HAP-1 (cell line): ENCODE measurements around the gene LRRN1.
A peak's percentile ranks its signal among the peaks of the same experiment; 100 is the strongest.

Experiments used
- DNase-seq, 2 experiments: peaks; one replicate each; pipeline ENCODE4 v3.0.0-alpha.2; 2016 to 2020; ENCODE audit warnings: low spot score in 2 of 2
- H3K27me3 ChIP-seq: fragments of 250-450 bp; sonication (Bioruptor Pico); 2 replicates; pipeline ENCODE4 v1.5.1; 2020; ENCODE audit warnings: low read depth, mild to moderate bottlenecking, moderate library complexity
- H3K36me3 ChIP-seq: fragments of 250-450 bp; sonication (Bioruptor Pico); replicated peaks from 2 replicates; pipeline ENCODE4 v1.5.1; 2020; ENCODE audit warnings: mild to moderate bottlenecking
- H3K4me1 ChIP-seq: fragments of 250-450 bp; sonication (Bioruptor Pico); 2 replicates; pipeline ENCODE4 v1.5.1; 2020; ENCODE audit warnings: mild to moderate bottlenecking
- H3K4me3 ChIP-seq: fragments of 250-450 bp; sonication (Bioruptor Pico); 2 replicates; pipeline ENCODE4 v1.5.1; 2020; ENCODE audit warnings: mild to moderate bottlenecking, moderate library complexity
- H3K9me3 ChIP-seq: fragments of 250-450 bp; sonication (Bioruptor Pico); 2 replicates; pipeline ENCODE4 v1.5.1; 2020; ENCODE audit warnings: mild to moderate bottlenecking, moderate library complexity
- in situ Hi-C: fragments of 300-500 bp; cut with MboI; formaldehyde crosslinking; loops from 3 replicates; pipeline ENCODE4 v1.14.3; 2020; ENCODE audit warnings: low sequenced_read_pairs, inconsistent platforms, mixed read lengths

Gene LRRN1

DNA sequence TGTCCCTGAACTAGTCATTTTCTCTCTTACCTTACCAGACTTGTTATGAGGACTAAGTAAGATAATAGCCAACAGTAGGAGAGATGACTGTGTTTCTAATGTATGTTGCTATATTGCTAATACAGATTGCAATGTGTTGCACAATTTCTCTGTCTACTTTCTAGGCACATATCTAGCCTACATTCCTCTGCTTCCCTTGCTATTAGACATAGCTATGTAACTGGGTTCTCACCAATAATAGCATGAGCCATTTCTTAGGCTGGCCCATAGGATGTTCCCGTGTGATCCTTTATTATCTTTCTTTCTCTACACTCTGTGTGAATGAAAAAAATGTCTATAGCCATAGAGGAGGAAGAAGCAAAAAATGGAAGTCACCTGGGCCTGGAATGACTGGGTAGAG is 6.8 kb upstream of the LRRN1 start:
- no peaks in the 10 kb centered on the region for H3K9me3 ChIP-seq
- H3K4me3 ChIP-seq = no peak overlapping the region
- H3K4me1 ChIP-seq = no peaks in the 10 kb centered on the region
- in situ Hi-C loops = no loop called here
- DNase-seq = no peak
- no peaks in the 10 kb centered on the region for H3K27me3 ChIP-seq
- H3K36me3 ChIP-seq = no peaks in the 10 kb centered on the region

DNA sequence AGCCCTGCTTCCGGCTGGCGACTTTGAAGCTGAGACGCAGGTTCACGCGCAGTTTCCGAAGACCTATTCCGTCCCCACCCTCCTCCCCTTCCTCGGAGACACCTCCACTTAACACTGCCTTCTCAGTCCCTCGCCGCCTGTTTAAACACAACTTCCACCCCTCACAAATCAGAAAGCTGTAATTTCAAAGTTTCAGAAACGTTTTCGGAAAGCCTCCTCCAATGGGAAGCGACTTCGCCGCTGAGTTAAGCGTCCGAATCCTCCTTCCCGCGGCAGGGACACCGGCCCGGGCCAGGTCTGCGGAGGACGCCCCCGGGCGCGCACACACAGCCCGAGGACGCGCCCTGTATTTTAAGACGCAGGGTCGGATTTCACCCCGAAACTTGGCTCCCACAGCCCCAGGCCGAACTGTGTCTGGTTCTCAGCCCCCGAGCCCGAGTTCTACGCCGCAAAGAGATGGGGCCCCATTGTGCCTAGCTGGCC is 559 bp upstream of the LRRN1 start:
- Histone ChIP-seq H3K27me3 (no peaks in the 10 kb centered on the region), H3K4me3 (peak overlapping the region; percentile 42), H3K36me3 (no peaks in the 10 kb centered on the region), H3K4me1 (peaks cover 19% of the 10 kb centered on the region), H3K9me3 (no peaks in the 10 kb centered on the region)
- DNase-seq = peak; percentile 33 to 54
- in situ Hi-C loops = no loop called here

DNA sequence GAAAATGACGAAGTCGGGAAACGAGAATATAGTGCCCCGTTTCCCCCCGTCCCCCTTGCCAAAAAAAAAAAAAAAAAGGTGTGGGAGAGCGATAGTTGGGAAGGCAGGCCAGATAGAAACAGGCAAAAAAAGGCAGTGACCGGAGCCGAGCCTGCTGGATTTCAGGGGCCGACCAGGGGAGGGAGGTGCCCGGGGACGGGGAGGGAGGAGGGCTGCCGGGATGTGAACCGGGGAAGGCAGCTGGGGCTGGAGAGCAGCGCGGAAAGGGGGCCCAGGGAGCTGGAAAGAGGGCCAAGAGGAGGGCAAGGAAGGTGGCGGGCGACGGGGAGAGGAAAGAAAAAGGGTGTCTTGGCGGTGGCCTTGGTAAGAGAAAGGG is 837 bp downstream of the LRRN1 start:
- H3K36me3 ChIP-seq = no peaks in the 10 kb centered on the region
- peaks cover 33% of the 10 kb centered on the region for H3K4me1 ChIP-seq

DNA sequence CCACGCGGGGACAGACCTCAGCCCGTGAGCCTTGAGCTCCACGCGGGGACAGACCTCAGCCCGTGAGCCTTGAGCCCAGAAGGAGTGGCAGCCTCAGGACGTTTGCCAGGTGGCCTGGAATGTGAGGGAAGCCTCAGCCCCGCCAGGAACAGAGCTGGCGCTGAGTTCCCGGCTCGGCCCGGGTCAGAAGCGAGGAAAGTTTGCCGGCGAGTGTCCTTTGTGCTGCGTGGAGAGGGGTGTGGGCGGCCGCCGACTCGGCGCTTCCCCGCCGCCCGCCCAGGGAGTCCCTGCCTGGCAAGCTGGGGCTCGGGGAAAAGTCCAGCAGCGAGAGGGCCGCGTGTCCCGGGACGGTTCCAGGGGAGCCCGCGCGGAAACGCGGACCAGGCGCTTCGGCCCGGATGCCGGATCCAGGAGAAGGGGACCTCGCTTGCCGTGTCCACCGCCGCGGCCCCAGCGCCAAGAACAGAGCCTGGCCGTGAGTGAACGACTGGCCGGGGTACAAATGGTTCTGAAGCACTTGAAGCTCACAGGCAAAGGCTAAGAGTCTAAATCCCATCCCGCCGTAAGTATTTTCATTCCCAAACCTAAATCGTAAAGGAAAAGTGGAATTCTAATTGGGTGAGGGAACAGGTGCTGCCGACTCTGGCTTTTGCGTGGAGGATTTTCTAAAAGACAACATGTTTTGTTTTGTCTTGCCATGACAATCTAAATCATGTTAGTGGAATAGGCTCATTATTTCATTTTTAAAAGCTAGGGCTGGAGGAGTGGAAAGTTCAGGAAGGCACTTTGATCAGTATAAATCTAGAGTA is 1.7 kb downstream of the LRRN1 start:
- Histone ChIP-seq H3K36me3 (no peaks in the 10 kb centered on the region), H3K9me3 (no peaks in the 10 kb centered on the region), H3K4me1 (peaks cover 33% of the 10 kb centered on the region), H3K27me3 (no peaks in the 10 kb centered on the region), H3K4me3 (peak overlapping the region; percentile 57)
- in situ Hi-C loops = loop anchor here (25.0 kb wide), 2 partner anchors 486 to 614 kb away; partner anchors contain the start of gene CRBN
- peak; percentile 8 to 57 for DNase-seq

More for the DNA sequence above, 837 bp downstream of the LRRN1 start:
- in situ Hi-C loops = loop anchor here (25.0 kb wide), 2 partner anchors 487 to 613 kb away; partner anchors contain the start of gene CRBN
- H3K9me3 ChIP-seq = no peaks in the 10 kb centered on the region
- DNase-seq = peak; percentile 5 to 63
- peak overlapping the region; percentile 57 for H3K4me3 ChIP-seq
- H3K27me3 ChIP-seq = no peaks in the 10 kb centered on the region

DNA sequence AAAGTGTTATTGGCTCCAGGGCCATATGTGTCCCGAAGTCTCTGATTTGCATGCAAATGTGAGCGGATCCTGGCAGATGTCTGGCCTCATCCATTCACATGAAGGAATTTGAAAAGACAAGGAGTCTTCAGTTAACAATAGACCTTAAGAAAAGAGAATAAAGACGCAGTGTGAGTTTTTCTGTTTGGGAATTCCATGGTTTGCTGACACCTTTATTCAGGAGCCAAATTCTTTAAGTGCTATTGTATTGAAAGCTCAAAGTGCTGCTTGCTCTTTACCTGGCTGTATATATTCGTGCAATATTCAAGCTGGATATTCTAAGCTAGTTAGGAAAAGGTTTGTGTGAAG is 2.2 kb downstream of the LRRN1 start:
- peak; percentile 75 to 96 for DNase-seq
- H3K4me3 ChIP-seq = peak overlapping the region; percentile 57

DNA sequence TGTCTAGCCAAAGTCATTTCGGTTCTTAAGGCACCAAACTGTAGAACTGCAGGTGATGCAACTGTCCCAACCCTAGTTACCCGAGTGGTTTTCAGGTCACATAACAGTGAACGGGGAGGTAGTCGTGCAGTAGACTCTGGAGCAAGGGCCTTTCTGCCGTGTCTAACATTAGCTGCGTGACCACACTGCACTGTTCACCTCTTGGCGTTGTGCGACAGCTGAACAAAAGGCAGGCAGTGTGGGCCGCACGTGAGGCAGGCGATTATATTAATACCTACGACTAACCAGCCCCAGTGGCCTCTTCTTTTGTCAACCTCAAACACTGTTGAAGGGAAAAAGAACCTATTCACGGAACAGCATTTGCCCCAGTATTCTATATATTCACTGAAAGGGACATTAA is 2.8 kb downstream of the LRRN1 start:
- in situ Hi-C loops = loop anchor here (25.0 kb wide), 2 partner anchors 485 to 615 kb away; partner anchors contain the start of gene CRBN
- peaks cover 33% of the 10 kb centered on the region for H3K4me1 ChIP-seq
- peak; percentile 74 to 78 for DNase-seq
- no peaks in the 10 kb centered on the region for H3K36me3 ChIP-seq
- no peaks in the 10 kb centered on the region for H3K9me3 ChIP-seq
- H3K27me3 ChIP-seq = no peaks in the 10 kb centered on the region
- peak overlapping the region; percentile 57 for H3K4me3 ChIP-seq

More for the DNA sequence above, 2.2 kb downstream of the LRRN1 start:
- Histone ChIP-seq H3K9me3 (no peaks in the 10 kb centered on the region), H3K4me1 (peaks cover 33% of the 10 kb centered on the region), H3K36me3 (no peaks in the 10 kb centered on the region), H3K27me3 (no peaks in the 10 kb centered on the region)
- in situ Hi-C loops = loop anchor here (25.0 kb wide), 2 partner anchors 486 to 614 kb away; partner anchors contain the start of gene CRBN

DNA sequence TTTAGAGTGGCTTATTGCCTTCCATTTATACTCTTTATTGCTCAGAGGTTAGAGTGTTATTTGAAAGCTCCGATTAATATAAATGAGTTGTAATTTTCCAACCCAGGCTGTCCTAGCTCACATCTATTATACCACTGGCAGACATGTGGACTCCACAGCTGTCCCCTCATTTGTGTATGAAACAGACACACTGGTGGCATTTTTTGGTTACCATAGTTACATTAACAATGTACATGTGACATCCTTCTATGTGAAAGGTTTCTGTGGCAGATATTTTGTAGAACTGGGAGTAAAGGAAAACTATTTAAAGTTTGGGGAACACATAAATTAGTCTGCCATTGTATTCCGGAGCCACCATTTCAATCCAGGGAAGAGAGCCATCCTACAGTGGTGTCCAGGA is 5.3 kb downstream of the LRRN1 start:
- peak in 1 of 2 experiments; percentile 14 for DNase-seq
- no peaks in the 10 kb centered on the region for H3K27me3 ChIP-seq
- no peak overlapping the region for H3K4me3 ChIP-seq
- in situ Hi-C loops = loop anchor here (25.0 kb wide), 2 partner anchors 483 to 617 kb away; partner anchors contain the start of gene CRBN
- no peaks in the 10 kb centered on the region; the same call in 1 of the 2 replicates for H3K36me3 ChIP-seq
- H3K4me1 ChIP-seq = peaks cover 33% of the 10 kb centered on the region
- no peaks in the 10 kb centered on the region for H3K9me3 ChIP-seq

DNA sequence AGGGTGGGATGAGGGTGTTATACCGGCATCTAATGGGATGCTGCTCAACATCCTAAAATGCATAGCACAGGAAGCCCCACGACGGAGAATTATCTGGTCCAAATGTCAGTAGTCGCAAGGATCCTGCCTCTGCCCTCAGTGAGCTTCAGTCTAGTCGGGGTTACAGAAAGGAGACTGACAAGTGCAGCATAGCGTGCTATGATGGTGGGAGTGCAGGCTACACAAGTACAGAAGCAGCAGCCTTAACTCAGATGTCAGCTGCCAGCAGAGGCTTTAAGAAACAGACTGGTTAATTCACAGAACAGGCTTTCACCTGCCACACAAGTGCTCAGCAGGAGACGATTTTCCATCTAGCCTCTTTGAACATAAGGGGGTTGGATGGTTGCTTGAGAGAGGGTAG is 6.9 kb downstream of the LRRN1 start:
- in situ Hi-C loops = loop anchor here (25.0 kb wide), 2 partner anchors 481 to 619 kb away; partner anchors contain the start of gene CRBN
- Histone ChIP-seq H3K9me3 (no peaks in the 10 kb centered on the region), H3K36me3 (no peaks in the 10 kb centered on the region; the same call in 1 of the 2 replicates), H3K4me3 (no peak overlapping the region), H3K4me1 (peaks cover 33% of the 10 kb centered on the region), H3K27me3 (no peaks in the 10 kb centered on the region)
- no peak for DNase-seq

DNA sequence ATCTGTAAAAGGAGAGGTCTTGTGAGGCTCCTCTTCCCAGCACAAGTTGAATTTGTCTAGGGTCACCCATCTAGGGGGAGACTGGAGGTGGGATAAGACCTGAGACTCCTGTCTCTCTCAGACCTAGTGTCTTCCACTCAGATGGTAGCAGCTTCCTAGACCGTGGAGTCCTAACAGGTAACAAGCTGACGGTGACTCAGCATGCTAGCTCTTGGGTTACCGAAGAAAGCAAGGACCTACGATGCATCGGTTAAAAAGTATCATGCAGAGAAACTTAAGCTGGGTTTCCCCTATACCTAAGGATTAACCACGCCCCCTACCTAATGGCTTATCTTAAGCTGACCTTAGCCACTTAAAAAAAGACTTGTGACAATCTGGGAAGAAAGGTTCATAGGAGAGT is 7.6 kb downstream of the LRRN1 start:
- H3K36me3 ChIP-seq = no peaks in the 10 kb centered on the region; the same call in none of the 2 replicates
- H3K4me1 ChIP-seq = peaks cover 30% of the 10 kb centered on the region
- DNase-seq = no peak
- in situ Hi-C loops = loop anchor here (25.0 kb wide), 2 partner anchors 480 to 620 kb away; partner anchors contain the start of gene CRBN
- H3K4me3 ChIP-seq = no peak overlapping the region
- no peaks in the 10 kb centered on the region for H3K27me3 ChIP-seq
- no peaks in the 10 kb centered on the region for H3K9me3 ChIP-seq

DNA sequence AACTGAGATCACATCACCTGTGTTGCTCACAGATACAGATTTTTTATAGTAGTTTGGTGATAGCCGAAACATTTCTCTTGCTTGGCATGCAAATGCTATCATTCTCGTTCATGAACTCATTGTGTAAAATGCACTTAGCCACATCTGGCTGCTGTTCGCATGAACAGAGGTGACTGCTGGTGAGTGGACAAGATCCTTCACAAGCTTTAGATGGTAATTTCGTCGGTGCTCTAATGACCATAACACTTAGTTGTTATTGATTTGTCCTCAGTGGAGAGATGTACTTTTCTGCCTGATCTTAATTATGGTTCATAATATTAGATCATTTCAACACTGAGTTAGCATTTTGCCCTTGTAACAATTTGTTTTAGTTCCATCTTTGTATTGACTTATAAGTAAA is 13.8 kb downstream of the LRRN1 start:
- DNase-seq = no peak
- in situ Hi-C loops = loop anchor here (25.0 kb wide), 2 partner anchors 474 to 626 kb away; partner anchors contain the start of gene CRBN
- no peaks in the 10 kb centered on the region; the same call in none of the 2 replicates for H3K36me3 ChIP-seq
- H3K4me1 ChIP-seq = no peaks in the 10 kb centered on the region
- no peaks in the 10 kb centered on the region for H3K9me3 ChIP-seq
- no peak overlapping the region for H3K4me3 ChIP-seq
- no peaks in the 10 kb centered on the region for H3K27me3 ChIP-seq

DNA sequence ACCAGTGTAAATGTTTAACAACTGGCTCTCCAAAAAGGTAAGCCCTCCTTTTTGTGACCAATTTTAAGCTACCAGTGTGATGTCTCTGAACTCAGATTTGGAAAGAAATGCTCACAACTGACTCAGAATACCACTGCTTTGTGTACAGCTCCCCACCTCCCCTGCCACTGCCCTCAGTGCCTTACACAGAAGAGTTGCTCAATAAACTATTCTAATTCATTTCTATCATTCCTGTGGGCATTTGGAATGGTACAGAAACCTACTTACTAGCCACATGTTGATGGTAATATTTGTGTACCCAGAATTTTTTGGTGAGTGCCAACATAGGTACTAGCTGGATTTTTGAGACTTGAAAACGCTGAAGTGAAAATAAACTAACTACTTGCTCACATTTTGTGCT is 16.0 kb downstream of the LRRN1 start:
- in situ Hi-C loops = loop anchor here (25.0 kb wide), 2 partner anchors 472 to 628 kb away; partner anchors contain the start of gene CRBN
- Histone ChIP-seq H3K27me3 (no peaks in the 10 kb centered on the region), H3K36me3 (no peaks in the 10 kb centered on the region; the same call in none of the 2 replicates)

DNA sequence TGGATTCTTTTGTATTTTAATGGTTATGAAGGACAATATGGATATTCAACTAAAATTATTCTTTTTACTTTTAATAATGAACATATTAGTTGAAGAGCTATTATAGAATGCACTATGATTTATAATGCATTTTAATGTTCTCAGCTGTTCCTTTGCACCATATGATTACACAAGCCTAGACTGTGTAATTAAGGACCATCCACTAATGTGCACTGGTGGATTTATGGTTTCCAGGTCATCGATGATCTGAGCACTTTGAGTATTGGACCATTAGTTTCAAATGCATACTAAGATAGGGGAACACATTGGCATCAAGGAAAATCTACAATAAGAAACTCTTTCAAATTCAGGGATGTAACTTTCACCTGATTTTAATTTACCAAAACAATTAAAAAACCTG is 16.8 kb downstream of the LRRN1 start:
- no peaks in the 10 kb centered on the region for H3K4me1 ChIP-seq
- in situ Hi-C loops = loop anchor here (25.0 kb wide), 2 partner anchors 471 to 629 kb away; partner anchors contain the start of gene CRBN
- no peak for DNase-seq
- no peak overlapping the region for H3K4me3 ChIP-seq
- no peaks in the 10 kb centered on the region; the same call in none of the 2 replicates for H3K36me3 ChIP-seq
- H3K27me3 ChIP-seq = no peaks in the 10 kb centered on the region
- no peaks in the 10 kb centered on the region for H3K9me3 ChIP-seq

More for the DNA sequence above, 16.0 kb downstream of the LRRN1 start:
- H3K4me3 ChIP-seq = no peak overlapping the region
- no peak for DNase-seq
- H3K9me3 ChIP-seq = no peaks in the 10 kb centered on the region
- no peaks in the 10 kb centered on the region for H3K4me1 ChIP-seq

DNA sequence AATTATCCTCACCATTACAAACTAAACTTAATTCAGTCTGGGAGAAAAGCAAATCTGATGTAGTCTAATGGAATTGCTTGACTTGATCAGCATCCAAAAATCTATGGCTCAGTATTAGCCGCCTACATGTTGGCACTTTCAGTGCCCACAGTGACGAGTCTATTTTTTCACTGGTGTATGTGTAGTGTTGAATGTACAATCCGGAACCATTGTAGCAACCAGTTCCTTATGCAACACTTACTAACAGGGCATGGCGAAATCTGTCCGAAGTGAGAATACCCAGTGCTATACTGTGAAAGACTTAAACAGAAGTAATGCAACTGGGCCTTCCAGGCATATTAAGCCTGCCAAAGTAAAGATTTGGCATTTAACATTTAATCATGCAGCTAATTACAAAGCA is 18.6 kb downstream of the LRRN1 start:
- H3K4me3 ChIP-seq = no peak overlapping the region
- no peaks in the 10 kb centered on the region for H3K9me3 ChIP-seq
- H3K36me3 ChIP-seq = peaks cover 3% of the 10 kb centered on the region
- H3K4me1 ChIP-seq = no peaks in the 10 kb centered on the region
- H3K27me3 ChIP-seq = no peaks in the 10 kb centered on the region
- DNase-seq = no peak
- in situ Hi-C loops = loop anchor here (25.0 kb wide), 2 partner anchors 469 to 631 kb away; partner anchors contain the start of gene CRBN

DNA sequence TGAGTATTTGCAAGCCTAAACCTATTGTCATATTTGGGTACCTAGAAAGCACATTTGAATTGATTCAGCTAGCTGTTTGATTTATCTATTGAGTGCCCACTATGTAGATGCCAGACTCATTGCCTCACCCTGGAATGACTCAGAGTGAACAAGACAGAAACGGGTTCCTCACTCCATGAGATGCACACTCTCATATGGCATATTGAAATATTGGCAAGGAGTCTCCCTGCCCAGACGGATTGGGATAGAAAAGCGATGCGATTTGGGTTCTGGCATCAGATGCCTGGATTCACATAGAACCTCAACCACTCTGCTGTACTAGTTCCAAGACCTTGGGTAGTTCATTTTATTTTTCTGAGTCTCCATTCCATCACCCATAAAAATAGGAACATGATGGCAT is 22.5 kb downstream of the LRRN1 start:
- H3K9me3 ChIP-seq = no peaks in the 10 kb centered on the region
- H3K4me3 ChIP-seq = no peak overlapping the region
- in situ Hi-C loops = loop anchor here (25.0 kb wide), 2 partner anchors 466 to 634 kb away; partner anchors contain the start of gene CRBN
- peaks cover 3% of the 10 kb centered on the region; the same call in 1 of the 2 replicates for H3K36me3 ChIP-seq
- no peaks in the 10 kb centered on the region for H3K27me3 ChIP-seq
- no peaks in the 10 kb centered on the region for H3K4me1 ChIP-seq
- DNase-seq = no peak
